ENCODE measurements around the gene CSNK2A3. TPM values are rescaled to one million over a fixed set of nuclear protein-coding genes. Genes with fewer than 3 reads are reported as not detected.
"Not testable (repeated sequence)": the region's sequence is repeated elsewhere in the genome, so short reads cannot be mapped to it uniquely, and the experiment has no call there.

Gene CSNK2A3
- polyA plus RNA-seq, 10 donors = 0.34 to 1.9 (median 0.94) TPM

DNA sequence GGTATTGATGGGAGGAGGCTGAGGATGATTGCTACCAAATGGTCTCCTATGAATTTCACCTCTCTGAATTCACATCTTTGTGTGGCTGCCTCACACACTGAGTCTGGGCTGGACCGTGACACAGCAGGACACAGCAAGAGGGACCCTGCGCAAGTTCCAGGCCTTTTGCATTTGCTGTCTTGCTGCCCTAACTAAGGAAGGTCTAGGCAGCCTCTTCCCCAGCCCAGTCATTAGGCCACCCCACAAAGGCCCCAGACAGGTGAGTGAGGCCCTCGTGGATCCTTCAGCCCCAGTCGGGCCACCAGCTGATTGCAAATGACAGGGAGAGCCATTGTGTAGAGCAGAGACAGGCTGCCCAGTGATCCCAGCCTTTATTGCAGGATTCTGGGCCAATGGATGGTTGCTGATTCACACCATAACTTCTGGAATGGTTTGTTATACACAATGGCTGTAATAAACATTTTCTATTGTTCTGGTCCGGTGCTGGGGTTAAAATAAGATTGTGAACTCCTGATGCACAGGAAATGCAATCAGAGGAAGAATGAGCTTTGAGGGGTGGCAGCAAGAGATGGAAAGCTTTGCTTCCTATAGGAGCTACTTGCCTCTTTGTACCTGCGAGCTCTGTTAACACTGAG, 28.5 kb upstream of the CSNK2A3 start:
- no peak for DNase-seq

DNA sequence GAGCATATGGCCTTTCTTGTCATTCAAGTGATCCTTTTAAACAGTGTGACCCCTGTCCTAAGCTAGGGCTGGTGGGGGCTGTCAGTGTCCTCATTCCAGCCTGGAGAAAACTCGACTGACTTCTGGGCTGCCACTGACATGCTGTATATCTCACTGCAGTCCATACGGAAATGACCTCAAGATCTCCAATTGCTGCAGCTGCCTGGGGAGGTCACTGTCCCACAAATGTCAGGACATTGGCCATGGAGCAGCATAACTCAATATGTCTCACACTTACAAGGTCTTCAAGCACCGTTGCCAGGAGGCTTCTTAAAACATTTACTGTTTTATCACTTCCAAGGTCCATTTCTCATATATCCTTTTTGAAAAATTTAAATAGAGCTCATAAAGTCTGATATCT, 27.8 kb upstream of the CSNK2A3 start:
- no peak for DNase-seq

DNA sequence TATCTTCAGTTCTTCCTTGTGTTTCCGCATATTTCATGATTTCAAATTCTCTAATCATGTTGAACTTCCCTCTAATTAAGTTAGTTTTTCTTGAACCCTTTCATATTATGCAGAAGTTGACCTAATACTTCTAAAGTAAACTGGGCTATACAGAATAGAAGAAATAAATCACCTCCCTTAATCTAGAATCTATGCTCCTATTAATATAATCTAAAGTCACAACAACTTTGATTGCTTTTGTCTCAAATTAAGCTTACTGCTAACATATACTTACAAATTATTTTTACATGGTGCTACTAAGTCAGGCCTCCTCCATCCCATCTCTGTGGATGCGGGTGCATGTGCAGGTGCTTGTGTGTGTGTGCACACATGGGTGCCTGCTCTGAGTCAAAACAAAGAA, 27.3 kb upstream of the CSNK2A3 start:
- no peak for DNase-seq

DNA sequence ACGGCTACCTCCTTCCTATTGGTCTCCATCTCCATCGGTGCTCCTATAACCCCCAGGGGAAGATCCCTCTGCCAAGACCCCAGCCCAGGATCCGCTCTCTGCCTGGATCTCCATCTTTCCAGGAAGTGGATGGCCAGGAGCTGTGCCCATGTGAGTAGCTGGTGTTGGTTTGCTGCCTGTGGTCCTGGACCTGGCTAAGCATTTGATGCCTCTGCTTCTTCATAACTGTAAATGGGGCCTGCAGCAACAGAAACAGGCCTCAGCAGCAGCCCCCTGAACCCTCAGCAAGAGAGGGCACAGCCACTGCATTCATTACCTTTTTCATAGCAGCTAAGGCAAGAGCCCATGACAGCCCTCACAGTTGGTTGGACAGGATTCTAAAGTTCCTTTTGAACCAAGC, 26.6 kb upstream of the CSNK2A3 start:
- DNase-seq = no peak

DNA sequence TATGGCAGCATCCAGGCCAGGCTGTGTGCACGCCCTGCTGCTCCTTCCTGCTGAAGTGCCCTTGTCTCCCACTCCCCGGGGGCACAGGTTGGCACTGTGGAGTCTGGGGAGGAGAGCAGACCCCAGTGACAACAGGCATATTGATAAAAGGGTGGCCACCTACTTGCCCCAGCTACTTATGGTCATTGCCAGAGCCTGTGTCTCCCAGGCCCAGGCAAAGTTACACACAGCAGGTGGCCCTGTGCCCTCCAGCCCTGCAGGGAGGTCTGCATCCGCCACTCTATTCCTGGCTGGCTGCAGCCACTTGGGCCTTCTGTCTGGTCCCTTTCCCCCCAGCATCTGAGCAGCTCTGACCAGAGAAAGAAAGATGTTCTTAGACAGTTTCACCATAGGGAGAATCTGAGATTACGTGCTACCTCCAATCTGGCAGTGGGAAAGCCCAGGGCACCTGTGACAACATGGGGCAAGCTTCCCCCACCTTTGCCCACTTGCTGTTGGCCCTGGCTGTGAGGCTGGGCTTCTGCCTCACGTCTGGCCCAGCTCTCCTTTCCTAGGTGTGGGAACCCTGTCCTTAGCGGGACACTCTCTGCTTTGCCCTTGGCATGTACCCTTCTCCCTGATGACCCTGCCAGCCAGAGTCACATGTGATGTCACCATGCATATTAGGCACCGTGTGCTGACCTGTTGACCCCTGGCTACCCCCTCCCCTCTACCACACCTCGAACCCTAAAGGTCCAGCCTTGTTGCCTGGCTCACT, 25.3 kb upstream of the CSNK2A3 start:
- no peak for DNase-seq

DNA sequence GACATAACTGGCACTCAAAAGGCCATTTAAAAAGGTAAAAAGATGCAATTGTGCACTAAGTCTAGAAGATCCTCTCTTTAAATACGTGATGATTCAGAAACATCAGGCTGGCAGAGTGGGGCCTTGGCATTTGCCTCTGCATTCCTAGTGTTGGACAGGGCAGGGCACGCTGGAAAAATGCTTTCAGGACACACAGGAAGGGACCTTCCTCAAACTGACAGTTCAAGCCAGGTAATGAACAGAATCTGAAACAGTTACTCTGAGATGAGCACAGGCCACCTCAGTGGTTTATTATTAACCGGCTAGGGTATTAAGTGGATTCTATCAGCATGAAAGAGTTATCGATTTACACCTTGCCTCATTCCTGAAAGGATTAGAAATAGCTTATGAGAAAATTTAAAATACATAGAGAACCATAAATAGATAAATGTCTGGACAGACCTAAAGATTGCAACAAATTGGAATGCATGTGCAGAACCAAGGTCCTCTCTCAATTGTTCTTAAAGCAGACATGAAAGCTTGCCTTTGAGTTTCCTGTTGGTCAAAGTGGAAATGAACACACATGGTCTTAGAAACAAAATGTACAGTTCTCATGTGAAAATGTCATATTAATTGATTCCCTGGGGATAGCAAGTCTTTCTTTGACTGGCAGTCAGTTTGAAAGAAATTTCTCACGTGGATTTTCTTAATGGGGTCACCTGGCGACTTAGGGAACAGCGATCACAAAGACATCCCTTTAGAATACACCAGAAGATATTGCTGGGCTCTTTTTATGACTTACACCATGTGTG, 21.5 kb upstream of the CSNK2A3 start:
- DNase-seq = no peak

DNA sequence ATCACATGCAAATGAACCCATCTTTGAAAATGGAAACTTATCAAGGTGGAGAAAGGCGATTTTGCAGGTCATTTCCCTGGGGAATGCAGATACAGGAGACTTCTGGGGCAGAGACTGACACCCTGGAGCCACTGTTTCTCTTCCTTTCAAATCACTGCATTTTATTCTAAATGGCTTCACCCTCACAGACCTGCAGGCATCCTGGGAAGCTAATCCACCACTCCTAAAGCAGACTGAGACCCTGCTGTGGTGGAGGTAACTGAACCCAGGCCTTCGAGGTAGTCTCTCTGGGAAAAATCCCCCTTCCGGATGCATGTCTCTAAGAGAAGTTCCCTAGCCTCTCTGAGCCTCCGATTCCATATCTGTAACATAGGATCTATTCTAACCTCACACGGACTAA, 20.9 kb upstream of the CSNK2A3 start:
- DNase-seq = no peak

DNA sequence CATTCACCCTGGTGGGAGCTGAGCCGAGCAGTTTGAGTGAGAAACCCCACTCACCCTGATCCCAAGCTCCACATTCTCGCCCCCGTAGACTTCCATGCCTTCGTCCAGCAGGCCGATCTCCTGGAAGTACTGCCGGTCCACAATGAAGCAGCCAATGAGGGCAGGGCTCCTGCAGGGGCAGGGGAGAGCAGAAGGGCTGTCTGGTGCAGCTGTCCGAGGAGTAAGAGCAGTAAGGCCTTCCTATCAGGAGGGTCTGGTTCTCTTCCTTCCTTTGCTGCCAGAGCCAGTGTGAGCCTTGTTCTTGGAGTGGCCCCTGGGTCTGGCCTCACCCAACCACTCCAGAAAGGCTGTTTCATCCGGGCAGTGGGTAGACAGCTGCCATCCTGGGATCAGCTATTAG, 19.4 kb upstream of the CSNK2A3 start:
- DNase-seq = no peak

DNA sequence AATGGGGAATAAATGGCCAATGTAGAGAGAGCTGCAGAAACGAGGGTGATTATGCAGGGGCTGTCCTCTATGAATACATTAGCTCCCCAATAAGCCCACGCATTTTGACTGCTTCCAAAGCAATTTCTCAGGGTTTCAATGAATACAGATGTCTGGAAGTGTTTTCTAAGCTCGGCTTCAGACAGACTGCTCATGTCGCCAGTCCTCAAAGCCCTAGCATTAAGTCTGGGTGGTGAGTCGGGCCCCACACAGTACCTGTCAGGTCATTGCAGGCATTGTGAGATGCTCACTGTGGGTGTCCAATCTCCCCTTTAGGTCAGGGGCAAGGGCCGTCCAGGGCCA, 17.9 kb upstream of the CSNK2A3 start:
- no peak for DNase-seq

DNA sequence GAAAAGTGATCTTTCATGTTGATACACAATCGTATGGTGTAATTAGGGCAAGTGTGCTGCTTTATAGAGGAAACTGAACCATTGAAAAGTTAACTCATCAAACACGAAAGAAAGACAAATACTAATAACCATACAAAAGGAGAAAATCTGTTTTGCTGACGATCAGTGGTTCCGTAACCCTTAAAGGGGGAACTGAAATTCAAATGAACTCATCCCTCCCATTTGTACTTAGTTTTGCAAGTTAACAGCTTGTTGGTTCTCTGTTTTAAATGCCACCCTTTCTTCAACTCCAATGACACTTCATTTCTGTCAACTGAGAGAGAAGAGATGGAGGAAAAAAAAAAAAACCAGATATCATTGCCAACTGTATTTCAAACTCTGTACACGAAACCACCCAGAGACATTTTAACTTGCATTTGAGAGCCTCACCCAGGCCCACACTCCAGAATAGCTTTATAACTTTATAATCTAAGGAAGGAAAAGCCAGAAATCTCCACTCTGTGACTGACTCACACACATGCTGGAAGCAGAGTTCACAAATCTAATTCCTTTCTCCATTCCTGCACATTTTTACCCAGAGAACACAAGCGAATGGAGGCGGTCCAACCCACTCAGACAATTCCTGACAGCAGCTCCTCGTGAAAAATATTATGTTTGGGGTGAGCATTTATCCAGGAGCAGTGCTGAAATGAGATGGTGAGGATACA, 17.4 kb upstream of the CSNK2A3 start:
- peak in 1 of 3 donors; percentile 15 for DNase-seq

DNA sequence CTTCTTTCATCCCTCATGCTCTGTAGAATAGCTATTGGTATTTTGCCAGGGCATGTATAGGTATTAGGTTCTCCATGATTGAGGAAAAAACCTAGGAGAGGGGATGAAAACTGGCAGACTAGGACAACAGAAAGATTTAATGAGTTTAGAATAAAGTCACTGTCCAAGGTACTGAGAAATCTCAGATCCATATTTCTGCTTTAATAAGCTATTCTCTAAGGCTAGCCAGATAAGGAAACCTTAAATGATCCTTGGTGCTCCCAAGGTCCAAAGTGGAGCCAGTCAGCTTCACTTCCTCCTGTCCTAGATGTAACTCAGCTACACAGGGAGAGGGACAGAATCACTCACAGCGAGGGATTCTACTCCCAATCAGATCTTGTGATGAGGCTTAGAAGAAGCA, 13.7 kb upstream of the CSNK2A3 start:
- DNase-seq = peak in 1 of 3 donors; percentile 22

DNA sequence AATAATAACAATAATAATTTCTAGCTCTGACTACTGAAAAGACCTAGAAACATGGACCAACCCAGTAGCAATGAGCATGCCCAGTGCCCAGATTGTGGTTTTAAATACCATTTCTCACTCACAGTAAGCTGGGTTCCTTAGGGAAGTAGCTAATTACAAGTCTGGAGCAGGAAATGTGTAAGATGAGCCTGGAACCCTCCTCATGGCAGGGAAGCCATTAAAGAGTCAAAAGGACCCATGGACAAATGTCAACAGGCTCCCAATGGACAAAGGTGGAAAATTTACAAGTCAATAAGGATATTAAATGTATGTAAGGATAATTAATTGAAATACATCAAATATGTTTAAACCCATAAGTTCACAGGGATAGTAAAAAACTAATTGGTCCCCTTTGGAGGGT, 10.6 kb upstream of the CSNK2A3 start:
- DNase-seq = no peak

DNA sequence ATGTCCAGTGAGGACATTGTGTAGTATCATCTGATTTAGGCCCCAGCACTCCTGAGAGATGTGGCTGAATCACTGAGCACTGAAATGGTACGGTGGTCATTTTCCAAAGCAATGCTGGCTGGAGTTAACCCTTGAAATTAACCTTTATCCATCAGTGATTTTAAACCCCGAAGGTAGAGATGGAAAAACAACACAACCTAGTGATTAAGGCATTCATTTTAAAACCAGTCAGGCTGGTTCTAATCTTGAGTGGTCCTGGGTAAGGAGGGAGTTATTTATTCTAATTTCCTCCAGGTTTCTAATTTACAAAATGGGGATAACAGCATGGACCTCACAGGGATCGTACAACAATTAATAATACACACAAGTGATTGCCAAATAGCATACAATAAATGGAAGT, 6.6 kb upstream of the CSNK2A3 start:
- no peak for DNase-seq

DNA sequence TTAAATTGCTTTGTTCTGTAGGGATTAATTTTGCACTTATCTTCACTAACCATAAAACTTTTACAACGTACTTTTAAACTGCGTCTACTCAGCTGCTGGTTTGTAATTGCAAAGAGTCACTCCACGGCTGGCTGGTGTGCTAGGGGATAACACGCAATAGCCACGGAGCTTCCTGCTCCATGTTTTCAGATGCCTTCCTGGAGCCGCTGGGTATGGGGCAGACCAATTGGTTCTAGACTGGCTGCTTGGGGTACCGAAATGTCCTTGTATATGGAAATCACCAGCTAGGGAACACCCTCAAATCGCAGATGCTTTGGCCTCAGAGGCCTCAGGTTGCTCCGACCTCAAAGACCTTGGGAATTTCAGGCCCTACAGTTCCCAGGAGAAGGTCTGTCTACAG, 3.8 kb upstream of the CSNK2A3 start:
- no peak for DNase-seq

DNA sequence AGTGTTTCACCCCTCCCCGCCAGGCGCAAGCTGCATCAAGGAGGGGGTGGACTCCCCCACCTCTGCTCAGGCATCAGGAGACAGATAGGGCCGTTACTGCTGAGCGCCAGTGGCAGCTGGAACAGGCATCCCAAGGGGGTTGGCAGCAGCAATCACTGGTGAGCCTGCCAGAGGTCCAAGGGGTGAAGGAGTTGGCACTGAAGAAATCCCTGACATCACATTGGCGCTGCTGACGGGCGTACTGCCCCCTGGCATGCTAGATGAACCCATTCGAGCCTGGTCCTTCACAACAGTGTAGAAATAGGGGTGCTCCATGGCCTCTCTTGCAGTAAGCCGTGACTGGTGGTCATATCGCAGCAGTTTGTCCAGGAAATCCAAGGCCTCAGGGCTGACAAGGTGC, 1.2 kb downstream of the CSNK2A3 start:
- not testable (repeated sequence) for DNase-seq

DNA sequence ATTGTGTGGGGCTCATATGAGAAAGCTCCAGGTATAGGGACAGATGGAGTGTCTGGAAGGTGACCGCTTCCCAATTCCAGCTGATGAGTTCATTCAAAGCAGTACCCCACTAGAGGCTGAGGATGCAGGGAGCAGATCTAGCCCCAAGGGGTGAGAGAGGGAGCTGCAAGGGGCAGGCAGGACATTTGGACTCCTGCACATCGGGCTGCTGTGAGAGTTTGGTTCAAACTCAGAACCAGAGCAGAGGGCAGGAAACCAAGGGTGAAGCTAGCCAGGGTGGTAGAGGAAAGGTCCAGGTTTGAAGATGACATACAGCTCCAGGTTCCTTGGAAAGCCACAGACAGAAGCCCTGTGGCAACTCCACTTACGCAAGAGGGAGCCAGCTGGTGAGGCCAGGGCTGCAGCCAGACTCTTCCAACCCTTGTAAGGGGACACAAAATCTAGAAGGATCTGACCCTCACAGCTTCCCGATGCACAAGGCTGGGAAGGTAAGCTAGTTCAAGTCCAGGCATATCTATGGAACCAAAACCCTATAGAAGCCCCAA, 1.9 kb downstream of the CSNK2A3 start:
- no peak for DNase-seq

DNA sequence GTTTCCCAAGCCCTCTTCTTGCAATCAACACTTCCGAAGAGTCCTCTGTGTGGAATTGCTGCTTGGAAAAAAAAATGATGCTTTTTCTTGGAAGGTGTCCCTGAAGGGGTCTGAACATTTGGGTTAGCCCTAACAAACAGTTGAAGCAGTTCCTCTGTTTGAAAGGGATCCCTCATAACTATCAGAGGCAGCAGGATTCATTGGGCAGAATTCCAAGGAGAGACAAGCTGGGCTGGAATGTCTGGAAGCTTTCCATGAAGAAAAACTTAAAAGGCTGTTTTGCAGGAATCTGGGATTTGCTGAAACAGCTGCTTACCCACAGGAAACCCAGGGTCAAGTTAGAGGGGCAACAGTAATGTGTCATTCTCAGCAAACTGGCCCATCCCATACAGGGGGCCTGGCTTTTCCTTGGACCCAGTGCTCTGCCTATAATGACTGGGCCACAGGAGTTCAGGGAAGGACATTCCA, 3.1 kb downstream of the CSNK2A3 start:
- DNase-seq = peak; percentile 78 to 91 (median 82)

DNA sequence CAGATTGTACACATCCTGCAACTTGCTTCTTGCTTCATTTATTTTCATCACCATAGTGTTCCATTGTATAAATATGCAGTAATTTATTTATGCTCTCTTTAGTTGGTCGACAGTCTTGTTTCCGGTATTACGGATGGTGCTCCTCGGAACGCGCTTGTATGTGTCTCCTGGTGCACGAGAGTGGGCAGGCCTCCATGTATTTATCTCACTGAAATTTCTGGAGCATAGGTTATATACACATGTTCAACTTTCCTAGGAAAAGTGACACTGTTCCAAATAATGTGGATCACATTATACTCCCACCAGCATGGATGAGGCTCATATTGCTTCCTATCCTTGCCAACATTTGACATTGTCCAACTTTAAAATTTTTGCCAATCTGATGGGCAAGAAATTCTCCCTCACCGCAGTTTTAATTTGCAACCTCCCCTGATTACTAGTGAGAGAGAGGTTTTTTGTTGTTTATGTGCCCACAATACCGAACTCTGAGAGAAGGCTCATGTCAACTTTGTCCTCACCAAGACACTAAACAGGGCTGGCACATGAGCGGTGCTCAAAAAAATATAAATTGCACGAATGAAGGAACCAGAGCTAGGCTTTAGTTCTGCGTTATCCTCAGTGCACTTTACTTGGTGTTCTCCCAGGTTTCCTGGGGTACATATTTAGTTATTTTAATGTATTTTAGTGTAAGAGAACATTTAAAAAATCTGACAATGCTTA, 3.8 kb downstream of the CSNK2A3 start:
- DNase-seq = peak; percentile 49 to 89 (median 80)

DNA sequence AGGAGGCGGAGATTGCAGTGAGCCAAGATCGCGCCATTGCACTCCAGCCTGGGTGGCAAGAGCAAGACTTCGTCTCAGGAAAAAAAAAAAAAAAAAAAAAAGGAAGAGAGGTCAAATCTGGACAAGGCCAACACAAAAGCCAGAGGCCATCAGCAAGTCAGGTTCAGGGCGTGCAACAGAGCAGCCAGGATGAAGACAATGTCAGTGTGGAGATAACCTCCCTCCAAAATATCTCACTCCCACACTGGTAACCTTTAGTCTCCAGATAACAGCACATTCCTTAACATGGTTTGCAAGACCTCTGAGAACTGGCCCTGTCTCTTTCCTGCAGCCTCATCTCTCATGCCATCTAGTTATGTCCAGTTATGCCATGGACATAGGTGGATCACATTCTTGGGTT, 4.7 kb downstream of the CSNK2A3 start:
- peak in 1 of 3 donors; percentile 46 for DNase-seq

DNA sequence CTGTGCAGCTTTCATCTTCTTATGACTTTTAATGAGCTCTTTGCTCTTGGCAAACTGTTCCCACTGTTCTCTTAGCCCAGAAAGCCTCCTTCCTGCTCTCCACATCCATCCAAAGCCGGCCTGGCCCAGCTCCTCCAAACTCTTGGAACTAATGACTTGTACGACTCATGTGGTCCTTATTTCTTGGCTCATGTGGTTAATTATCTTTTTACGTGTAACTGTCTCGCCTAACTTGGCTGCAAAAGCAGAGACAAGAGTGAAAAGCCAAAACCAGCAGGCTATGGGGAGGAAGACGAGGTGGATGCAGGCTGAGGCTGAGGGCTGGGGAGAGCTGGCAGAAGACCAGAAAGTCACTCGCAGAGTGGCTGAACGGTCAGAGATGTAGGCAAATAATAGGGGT, 5.5 kb downstream of the CSNK2A3 start:
- peak; percentile 37 to 87 (median 74) for DNase-seq

DNA sequence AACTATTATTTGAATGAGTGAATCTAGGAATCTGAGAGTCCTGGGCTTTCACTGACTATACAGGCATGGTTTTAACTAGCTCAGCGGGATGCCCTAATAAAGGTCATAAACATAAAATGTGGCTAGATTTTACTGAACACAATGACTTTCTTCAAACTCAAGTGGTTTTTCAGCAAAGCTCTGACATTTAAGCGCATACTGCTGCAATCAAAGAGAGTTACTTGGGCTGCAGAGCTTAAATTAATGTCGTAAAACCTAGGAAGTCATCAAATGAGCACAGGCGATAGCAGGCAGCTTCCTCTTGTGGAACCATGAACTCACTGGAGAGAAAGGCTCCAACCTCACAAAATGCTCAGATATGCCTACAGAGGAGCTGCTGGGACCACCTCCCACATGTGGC, 6.7 kb downstream of the CSNK2A3 start:
- no peak for DNase-seq

Data from muscle of back (tissue), 11 donors.